Measurements from ENCODE around the gene GSG1L. TPM values are rescaled to one million over a fixed set of nuclear protein-coding genes. Genes with fewer than 3 reads are reported as not detected.
"Not testable (repeated sequence)": the region's sequence is repeated elsewhere in the genome, so short reads cannot be mapped to it uniquely, and the experiment has no call there.

Gene GSG1L
- total and polyA plus RNA-seq, 2 of the 13 experiments (the other 11 are each of a cell fraction or from before 2014, with no cell fraction given) = not detected

DNA sequence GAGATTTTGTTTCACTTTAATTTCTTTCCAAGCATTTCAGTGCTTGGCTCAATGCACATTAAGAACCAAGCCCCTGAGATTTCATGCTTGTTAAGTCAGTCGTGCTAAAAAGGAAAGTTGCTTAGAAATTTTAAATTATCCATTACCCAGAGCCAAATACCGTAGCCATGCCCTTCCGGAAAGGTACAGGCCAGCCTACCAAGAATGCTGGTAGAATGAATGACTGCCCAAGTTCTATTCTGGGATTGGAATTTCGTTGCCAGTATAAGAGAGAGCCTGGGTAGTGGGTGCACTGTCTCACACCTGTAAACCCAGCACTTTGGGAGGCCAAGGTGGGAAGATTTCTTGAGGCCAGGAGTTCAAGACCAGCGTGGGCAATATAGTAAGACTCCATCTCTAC lies 319.6 kb downstream of the GSG1L start (continued):
- TF ChIP-seq, protein P1, sequence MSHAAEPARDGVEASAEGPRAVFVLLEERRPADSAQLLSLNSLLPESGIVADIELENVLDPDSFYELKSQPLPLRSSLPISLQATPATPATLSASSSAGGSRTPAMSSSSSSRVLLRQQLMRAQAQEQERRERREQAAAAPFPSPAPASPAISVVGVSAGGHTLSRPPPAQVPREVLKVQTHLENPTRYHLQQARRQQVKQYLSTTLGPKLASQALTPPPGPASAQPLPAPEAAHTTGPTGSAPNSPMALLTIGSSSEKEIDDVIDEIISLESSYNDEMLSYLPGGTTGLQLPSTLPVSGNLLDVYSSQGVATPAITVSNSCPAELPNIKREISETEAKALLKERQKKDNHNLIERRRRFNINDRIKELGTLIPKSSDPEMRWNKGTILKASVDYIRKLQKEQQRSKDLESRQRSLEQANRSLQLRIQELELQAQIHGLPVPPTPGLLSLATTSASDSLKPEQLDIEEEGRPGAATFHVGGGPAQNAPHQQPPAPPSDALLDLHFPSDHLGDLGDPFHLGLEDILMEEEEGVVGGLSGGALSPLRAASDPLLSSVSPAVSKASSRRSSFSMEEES (CRISPR knock-in tag; IDR thresholded peaks at IDR 0.05) = no peak
- no peak for TF ChIP-seq ZMYM4 (CRISPR knock-in tag; IDR thresholded peaks at IDR 0.05)
- no peak for TF ChIP-seq ZNF761 (CRISPR knock-in tag; conservative IDR thresholded peaks at IDR 0.05)
- no peak for TF ChIP-seq AGO2 (optimal IDR thresholded peaks at IDR 0.05; ENCODE audit: low read depth, low read length)
- TF ChIP-seq, protein P2, sequence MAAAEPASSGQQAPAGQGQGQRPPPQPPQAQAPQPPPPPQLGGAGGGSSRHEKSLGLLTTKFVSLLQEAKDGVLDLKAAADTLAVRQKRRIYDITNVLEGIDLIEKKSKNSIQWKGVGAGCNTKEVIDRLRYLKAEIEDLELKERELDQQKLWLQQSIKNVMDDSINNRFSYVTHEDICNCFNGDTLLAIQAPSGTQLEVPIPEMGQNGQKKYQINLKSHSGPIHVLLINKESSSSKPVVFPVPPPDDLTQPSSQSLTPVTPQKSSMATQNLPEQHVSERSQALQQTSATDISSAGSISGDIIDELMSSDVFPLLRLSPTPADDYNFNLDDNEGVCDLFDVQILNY (CRISPR knock-in tag; conservative IDR thresholded peaks at IDR 0.05) = no peak
- no peak for TF ChIP-seq PHF5A (CRISPR knock-in tag; IDR thresholded peaks at IDR 0.05; ENCODE audit: low read depth, unreplicated experiment)
- no peak for TF ChIP-seq FOXA1 (IDR thresholded peaks at IDR 0.05)
- TF ChIP-seq FOXA1 (CRISPR knock-in tag; IDR thresholded peaks at IDR 0.05) = no peak
- no peak for TF ChIP-seq TBX2 (CRISPR knock-in tag; IDR thresholded peaks at IDR 0.05; ENCODE audit: borderline replicate concordance)
- TF ChIP-seq, protein P3, sequence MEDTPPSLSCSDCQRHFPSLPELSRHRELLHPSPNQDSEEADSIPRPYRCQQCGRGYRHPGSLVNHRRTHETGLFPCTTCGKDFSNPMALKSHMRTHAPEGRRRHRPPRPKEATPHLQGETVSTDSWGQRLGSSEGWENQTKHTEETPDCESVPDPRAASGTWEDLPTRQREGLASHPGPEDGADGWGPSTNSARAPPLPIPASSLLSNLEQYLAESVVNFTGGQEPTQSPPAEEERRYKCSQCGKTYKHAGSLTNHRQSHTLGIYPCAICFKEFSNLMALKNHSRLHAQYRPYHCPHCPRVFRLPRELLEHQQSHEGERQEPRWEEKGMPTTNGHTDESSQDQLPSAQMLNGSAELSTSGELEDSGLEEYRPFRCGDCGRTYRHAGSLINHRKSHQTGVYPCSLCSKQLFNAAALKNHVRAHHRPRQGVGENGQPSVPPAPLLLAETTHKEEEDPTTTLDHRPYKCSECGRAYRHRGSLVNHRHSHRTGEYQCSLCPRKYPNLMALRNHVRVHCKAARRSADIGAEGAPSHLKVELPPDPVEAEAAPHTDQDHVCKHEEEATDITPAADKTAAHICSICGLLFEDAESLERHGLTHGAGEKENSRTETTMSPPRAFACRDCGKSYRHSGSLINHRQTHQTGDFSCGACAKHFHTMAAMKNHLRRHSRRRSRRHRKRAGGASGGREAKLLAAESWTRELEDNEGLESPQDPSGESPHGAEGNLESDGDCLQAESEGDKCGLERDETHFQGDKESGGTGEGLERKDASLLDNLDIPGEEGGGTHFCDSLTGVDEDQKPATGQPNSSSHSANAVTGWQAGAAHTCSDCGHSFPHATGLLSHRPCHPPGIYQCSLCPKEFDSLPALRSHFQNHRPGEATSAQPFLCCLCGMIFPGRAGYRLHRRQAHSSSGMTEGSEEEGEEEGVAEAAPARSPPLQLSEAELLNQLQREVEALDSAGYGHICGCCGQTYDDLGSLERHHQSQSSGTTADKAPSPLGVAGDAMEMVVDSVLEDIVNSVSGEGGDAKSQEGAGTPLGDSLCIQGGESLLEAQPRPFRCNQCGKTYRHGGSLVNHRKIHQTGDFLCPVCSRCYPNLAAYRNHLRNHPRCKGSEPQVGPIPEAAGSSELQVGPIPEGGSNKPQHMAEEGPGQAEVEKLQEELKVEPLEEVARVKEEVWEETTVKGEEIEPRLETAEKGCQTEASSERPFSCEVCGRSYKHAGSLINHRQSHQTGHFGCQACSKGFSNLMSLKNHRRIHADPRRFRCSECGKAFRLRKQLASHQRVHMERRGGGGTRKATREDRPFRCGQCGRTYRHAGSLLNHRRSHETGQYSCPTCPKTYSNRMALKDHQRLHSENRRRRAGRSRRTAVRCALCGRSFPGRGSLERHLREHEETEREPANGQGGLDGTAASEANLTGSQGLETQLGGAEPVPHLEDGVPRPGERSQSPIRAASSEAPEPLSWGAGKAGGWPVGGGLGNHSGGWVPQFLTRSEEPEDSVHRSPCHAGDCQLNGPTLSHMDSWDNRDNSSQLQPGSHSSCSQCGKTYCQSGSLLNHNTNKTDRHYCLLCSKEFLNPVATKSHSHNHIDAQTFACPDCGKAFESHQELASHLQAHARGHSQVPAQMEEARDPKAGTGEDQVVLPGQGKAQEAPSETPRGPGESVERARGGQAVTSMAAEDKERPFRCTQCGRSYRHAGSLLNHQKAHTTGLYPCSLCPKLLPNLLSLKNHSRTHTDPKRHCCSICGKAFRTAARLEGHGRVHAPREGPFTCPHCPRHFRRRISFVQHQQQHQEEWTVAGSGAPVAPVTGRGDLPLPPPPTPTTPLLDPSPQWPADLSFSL (CRISPR knock-in tag; IDR thresholded peaks at IDR 0.05) = no peak

DNA sequence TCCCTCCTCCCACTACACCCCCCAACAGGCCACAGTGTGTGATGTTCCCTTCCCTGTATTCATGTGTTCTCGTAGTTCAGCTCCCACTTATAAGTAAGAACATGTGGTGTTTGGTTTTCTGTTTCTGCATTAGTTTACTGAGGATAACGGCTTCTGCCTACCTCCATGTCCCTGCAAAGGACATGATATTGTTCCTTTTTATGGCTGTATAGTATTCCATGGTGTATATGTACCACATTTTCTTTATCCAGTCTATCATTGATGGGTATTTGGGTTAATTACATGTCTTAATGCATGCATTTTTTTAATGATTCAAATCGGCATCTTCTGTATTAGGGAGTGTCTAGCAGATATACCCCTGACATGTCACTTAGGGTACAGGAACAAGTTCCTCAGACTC lies 320.5 kb downstream of the GSG1L start:
- H3K36me3 ChIP-seq (replicated peaks in 1 of 2; ENCODE audit: control insufficient read depth in 1 of 2, insufficient read depth in 2 of 2, low read length in 2 of 2); ATAC-seq; BruUV-seq (replicated peaks); H3K4me1 ChIP-seq (ENCODE audit: insufficient read depth, low read length); DNase-seq (ENCODE audit: low spot score); POLR2A ChIA-PET; H3K79me2 ChIP-seq (ENCODE audit: insufficient read depth, low read length); H3K9ac ChIP-seq (ENCODE audit: insufficient read depth, low read depth, low read length); H4K20me1 ChIP-seq (ENCODE audit: insufficient read depth, low read length); H3K27me3 ChIP-seq (ENCODE audit: control insufficient read depth in 1 of 2, insufficient read depth in 2 of 2, low read length in 2 of 2); FAIRE-seq; H2AFZ ChIP-seq (ENCODE audit: low read length); intact Hi-C loops (cut with micrococcal nuclease; ENCODE audit: unreplicated experiment); in situ Hi-C loops (cut with HindIII; ENCODE audit: extremely low pct_ligation_motif_present, low pct_unique_long_range_greater_than_20kb); CTCF ChIA-PET (ENCODE audit: low intra/inter-chr PET ratio, low total read pairs); H3K4me2 ChIP-seq (ENCODE audit: low read depth, low read length); H3K27ac ChIP-seq (ENCODE audit: extremely low read length, insufficient read depth, low read length); H3K4me3 ChIP-seq (replicated peaks in 1 of 3; ENCODE audit: insufficient read depth in 1 of 3, low read depth in 2 of 3, low read length in 3 of 3); H3K9me3 ChIP-seq (ENCODE audit: low read length): not testable (repeated sequence)
- WGBS (ENCODE audit: low lambda C conversion rate) = 90% methylated on average over 3 of the region's 3 CpGs

All from HepG2 (cell line).